C1 segment of cervical spinal cord (tissue), 14 donors: ENCODE data around the gene MED12L.

Experiments used
- DNase-seq, 14 donors: peaks; one replicate each; lab custom pipeline; 2025; lab: John Stamatoyannopoulos, UW

MED12L gene

DNA sequence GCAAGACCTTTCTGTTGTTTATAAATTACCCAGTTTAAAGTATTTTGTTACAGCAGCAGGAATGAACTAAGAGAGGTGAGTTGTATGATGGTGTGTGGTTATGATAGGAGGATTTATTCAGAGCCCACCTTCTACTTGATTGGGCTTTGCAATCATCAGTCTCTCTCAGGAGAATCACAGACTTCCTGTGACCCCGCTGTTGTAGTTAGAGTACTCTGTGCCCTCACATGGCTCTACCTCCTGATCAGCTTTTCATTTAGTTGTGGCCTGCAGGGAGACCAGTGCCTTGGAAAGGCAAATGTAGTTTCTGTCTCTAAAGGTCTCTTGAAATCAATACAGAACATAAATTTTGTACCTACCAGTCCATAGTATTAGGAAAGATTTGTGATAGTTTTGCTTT lies 200.5 kb downstream of the MED12L start:
- no peak for DNase-seq

DNA sequence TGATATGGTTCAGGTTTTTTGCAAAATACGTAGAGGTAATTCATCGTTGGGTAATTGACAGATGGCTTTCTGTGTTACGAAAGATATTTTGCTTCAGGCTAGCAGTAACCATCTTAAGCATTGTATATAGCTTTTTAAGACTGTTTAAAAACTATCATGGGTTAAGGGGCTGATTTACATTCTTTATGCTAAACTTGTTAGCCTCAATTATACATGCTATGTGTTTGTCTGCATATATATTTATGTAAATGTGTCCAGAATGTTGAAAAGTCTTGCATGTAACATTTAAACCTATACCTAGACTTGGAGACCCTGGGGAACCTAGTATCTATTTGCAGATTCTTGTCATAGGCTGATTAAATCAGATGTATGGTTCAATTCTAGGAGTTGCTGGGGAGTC lies 204.0 kb downstream of the MED12L start:
- no peak for DNase-seq

DNA sequence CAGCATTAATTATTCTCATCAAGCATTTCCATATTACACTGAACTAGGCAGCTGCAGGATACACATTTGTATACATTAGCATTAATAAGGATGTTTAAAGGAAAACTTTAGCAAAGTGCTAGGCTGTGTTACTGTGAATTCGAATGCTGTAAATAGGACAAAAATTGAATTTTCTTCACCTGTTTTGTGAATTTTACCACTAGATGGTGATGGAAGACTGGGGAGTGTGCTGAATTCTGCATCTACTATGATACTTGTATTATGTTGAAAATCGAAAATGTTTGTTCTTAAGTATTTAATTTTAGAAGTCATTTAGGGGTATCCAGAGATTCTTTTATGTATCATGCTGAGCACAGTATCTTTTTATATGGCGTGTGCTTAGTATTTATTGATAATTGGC lies 205.2 kb downstream of the MED12L start:
- DNase-seq: no peak

DNA sequence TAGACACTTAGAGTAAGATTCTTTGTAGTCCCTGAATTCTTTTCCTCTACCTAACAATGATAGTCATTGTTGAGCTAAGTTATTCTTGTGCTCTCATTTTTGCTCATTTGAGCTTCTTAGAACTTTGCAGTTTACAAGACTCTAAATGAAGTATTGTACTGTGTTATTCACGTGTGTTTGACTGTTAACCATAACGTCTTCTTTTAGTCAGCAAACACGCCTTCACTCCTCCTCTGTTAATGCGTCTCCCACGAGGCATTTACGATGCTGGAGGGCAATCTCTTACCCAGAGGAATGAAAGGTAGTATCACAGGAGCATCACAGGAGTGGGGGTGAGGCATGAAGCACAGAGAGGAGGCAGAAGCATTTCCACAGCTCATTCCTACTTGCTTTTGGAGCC lies 207.7 kb downstream of the MED12L start:
- DNase-seq: no peak

DNA sequence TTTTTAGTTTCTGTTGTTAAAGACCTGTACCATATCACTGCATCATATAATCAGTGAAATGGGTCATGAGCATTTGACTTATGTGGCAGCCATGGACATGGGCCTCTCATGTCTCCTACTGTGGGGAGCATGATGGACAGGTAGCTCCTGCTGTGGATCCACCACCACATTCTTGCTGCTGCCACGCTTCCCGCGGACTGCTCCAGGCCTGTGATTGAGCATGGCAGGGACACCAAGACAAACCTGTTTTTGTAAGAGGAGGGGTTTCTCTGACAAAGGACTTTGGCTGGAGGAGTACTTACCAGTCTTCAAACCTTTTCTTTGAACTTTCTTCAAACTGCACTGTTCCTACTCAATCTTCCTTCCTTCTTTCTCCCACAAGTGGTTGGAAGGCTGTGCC lies 210.8 kb downstream of the MED12L start:
- no peak for DNase-seq

DNA sequence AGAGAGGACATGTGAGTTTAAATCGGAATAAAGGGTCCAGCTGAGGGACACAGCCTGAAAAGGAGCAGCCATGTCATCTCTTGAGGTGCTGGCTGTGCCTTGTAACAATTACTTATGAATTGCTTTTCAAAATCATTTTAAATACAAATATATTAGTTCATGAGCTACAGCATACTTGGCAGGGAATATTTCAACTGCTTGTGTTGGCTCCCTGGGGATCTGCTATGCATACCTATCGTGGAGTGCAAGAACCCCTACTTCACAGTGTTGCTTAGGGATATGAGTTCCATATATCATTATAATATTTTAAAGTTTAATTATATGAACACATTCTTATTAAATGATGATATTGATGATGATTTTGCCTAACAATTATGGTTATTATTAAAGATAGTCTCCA lies 212.0 kb downstream of the MED12L start:
- DNase-seq: no peak

DNA sequence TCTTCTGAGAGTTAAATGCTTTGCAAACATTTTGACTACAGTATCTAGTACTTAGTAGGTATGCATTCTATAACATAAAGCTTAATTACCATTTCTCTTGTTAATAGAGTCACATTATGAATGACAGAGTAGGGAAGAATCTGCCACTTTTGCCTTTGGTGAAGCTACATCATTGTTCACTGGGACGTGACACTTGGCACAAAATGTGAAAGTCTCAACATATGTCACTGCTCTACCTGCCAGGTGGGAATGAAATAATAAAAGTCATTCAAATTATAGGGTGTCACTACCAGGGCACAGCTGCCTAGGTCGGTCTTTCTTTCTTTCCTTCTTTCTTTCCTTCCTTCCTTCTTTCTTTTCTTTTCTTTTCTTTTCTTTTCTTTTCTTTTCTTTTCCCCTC lies 213.5 kb downstream of the MED12L start:
- peak in 1 of 14 donors; percentile 13 for DNase-seq

DNA sequence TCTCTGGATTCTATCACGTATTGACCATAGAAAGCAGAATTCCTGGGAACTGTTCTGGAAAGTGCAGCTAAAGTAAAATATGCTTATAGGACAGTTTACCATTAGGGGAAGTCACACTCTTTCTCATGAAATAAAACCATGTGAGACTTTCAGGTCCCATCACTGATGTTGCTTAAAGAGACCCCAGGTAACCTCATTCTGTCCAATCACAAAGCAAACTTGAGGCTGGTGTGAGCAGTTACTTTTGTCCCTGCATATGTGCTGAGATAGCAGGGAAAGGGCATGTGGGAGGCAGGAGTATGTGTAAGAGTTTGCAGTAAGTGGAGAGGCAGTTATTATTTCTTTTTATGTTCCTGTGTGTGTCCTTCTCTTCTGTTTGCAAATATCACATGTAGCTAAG lies 215.1 kb downstream of the MED12L start:
- no peak for DNase-seq

DNA sequence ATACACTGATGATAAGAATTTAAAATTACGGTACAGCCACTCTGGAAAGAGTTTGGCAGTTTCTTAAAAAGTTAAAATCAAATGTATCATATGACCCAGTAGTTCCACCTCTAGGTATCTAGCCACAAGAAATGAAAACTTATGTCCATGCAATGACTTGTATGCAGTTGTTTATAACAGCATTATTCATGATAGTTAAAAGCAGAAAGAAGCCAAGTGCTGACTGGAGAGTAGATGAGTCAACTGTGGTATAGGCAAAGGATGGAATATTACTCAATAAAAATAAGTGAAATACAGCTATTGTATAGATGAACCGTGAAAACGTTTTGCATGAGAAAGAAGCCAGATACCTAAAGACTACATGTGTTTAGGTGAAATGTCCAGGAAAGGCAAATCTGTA lies 216.3 kb downstream of the MED12L start:
- no peak for DNase-seq

DNA sequence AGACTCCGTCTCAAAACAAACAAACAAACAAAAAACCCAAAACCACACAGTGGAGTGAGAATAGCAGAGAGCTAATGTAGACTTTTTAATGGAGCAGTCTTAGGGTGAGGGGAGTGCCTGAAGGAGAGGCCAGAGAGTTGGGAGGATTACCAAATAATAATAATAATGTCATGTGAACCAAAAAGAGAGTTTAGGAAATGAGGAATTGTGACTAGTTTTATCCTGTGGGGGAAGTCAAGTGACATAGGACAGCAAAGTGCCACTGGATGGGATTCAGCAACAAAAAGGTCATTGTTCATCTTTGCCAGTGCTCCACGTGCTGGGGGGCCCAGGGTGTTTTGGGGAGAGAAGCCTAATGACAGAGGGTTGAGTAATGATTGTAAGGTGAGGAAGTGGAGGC lies 218.3 kb downstream of the MED12L start:
- no peak for DNase-seq

DNA sequence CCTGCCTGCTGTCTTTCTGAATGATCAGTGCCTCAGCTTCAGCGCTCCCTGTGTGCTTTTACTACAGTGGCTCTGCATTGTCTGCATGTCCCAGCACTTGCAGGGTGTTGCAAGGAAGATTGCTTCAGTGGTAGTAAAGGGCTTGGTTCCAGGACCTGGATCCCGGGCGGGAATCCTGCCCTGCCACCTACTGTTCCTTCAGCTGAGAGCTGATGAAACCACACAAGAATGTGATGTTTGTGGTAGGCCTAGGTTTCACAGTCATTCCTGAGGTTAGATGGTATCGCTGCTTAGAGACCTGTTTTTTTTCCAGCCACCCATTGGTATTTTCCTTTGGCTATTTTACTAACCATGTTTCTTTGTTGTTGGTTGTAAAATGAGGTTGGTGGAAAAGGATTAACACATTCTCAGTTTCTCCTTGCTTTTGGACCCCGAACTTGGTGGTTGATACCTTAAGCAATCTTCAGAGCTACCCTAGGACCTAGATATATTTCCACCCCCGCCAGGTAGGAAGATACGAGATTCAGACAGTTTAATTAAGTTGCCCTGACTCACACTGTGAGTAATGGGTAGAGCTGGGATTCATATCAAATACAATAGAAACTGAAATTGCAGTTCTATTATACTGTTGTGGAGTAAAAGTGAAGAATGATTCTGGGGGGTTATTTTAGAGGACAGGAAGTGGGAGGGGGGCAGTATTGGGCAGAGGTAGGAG lies 219.8 kb downstream of the MED12L start:
- peak in 5 of 14 donors; percentile 2 to 61 (median 8) for DNase-seq

DNA sequence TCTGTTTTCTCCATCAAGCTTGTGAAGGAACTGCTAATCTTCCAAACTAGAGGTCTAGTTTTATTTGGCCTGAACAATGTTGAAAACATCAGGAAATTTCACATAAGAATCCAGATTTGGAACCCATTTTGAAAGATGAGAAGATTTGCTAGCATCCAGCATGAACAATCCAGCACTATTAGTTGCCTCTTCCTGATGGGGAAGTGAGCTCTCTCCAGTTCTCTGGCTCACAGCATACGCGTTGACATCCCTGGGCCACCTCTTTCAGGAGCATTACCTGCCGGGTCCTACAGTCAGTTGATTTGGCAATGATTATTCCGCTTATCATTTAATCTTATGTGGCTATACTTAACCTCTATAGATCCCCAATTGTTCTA lies 220.3 kb downstream of the MED12L start:
- DNase-seq: no peak

DNA sequence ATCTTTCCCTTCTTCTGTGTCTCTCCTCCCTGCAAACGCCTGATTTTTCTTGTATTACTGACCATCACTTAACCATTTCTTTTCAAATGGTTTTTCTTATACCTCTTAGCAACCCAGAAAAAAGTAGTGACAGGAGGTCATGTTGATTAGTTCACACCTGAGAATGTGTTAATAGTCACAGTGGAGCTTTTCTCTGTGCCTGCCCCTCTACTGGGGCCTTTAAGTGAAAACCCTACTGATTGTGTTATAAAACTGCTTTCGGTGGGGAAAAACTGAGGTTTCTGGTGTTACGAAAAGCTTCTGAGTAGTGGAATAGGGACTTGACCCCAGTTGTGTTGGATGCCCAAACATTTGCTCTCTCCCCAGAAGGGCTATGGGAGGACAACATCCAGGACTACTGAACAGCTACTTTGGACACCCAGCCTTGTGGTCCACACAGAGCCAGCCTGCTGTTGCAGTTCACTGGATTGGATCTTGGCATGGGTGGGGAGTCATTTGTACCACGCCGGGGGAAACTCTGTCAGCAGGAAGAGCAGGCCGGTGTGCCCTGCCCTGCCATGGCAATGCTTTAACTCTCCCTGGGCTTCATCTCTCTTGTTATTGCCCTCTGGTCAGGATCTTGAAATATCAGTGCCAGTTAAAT lies 220.8 kb downstream of the MED12L start:
- no peak for DNase-seq

DNA sequence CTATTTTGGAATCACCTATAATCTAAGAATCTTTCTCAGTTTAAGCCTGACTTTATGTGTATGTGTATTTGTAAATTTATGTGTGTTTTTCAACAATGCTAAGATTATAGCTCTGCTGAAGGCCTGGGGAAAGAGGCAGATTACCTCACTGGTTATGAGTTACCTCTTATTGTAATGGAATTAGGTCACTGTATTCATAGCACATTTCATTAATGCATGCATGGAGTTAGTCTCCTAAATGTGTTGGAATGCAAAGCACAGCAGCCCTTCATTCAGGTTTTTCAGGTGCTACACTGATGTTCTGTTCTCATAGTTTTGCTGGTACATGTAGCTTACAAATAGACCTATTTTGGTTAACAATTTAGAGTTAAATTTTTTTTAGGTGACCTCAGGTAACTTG lies 221.7 kb downstream of the MED12L start:
- no peak for DNase-seq

DNA sequence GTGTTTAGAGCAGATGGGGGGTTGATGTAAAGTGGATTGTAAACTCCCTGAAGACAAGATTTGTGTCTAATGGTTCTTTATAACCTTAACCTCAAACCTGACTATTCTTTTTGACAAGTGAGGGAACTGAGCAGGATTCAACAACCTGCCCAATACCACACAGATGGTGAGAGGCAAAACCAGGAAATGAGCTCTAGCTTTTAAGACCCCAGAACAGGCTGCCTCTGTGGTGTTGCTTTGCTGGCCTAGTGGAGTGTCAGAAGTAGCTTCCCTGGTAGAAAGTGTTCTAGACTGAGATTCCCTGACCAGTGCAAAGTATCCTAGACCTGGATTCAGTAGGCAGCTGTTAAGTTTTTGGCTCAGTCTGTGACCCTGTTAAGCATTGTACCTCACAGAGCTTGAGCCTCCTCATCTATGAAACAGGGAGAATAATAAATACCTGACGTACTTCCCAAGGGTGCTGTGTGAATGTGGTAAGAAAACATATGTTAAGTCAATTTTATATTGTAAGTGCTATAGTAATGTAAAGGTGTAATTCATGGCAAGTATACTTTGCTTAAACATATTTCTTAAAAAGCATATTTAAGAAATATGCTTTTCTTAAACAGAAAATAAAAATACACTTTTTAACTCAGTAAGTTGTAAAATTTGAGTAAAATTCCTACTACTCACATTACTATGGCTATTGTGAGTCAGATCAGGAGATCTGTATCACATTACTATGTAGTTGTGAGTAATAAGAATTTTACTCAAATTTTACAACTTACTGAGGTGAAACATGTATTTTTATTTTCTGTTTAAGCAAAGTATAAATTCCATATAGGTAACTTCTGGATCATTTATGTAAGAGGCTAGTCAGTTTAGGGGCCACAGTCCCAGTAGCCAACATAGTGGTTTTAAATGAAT lies 222.4 kb downstream of the MED12L start:
- DNase-seq: no peak

DNA sequence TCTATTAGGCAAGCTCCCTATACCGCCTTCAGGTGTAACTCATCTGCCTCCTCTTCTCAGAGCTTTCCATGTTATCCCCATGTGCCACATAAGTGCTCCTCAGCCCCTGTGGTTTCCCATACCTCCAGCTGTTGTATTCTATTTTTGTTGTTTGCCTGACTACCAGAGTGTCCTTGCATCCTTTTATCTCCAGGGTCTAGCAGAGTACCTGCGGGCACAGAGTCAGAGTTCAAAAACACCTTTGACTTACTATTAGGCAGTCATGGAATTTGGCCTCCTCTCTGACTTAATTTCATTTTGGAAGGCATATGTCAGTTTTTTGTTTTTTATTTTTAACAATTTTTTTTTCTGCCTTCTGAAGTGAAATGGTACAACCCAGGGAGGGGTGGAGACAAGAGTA lies 224.1 kb downstream of the MED12L start:
- DNase-seq: no peak

DNA sequence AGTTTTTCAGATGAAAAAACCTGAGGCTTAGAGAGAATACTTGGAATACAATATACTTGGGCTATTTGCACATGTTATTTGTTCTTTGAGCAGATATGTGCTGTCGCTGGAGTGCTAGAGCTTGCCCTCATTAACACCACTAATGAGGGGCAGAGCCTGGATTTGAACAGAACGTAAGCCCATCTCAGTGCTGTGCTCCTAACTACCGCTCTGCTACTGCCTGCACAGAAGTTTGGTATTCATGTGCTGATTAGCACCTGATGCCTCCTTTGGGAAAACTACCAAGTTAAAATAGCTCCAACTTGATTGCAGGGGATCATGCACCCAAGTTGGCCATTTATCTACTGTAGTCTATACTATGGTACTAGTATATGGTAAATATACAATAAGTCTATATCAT lies 227.5 kb downstream of the MED12L start:
- no peak for DNase-seq

DNA sequence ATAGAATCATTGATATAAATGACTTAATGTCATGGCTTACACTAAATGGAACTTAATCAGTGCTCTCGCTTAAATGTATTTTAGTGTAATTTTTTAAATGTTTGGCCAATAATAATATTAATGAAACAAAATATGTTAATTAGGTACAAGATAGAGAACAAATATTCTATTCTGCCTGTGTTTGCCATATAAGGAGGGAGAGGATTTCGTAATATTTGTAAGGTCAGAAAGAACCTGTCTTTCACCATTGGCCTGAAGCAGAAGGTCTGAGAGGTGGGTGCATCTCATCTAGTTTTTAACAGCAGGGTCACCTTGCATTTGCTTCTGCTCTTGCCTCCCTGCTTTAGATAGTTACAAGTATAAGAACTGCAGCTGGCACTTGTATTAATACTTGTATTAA lies 228.7 kb downstream of the MED12L start:
- no peak for DNase-seq

DNA sequence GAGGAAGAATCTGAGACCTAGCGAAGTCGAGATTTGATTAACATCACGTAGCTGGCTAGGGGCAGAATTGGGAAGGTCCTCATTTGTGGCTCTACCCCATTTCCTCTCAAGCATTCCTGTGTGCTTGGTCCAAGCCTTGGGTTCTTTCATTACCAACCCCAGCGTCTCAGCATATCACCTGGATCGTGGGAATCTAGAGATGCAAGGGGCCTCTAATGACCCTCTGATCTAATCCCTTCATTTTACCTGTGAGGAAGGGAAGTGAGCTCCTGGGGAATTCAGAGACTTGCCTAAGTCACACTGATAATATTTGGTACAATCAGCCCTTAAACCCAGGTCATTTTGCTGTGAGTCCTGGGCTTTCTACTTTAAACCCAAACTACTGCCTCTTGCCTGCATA lies 229.1 kb downstream of the MED12L start:
- DNase-seq: no peak

DNA sequence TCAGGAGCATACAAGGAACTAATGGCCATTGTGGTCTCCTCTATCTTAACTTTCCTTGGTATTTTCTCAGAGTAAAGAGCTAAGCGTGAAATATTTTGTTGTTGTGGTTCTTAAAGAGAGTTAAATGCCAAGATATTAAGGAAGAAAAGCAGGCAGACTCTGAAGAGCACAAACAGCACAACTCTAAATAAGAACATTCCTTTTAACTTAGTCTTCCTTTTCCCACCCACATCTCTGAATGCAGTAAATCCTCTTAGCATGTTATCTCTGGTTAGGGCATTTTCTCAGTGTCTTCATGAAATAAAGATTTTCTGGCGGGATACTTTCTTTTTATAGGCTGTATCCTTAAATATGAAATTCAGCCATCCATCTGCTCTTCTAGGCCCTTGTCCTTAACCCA lies 229.7 kb downstream of the MED12L start:
- no peak for DNase-seq

DNA sequence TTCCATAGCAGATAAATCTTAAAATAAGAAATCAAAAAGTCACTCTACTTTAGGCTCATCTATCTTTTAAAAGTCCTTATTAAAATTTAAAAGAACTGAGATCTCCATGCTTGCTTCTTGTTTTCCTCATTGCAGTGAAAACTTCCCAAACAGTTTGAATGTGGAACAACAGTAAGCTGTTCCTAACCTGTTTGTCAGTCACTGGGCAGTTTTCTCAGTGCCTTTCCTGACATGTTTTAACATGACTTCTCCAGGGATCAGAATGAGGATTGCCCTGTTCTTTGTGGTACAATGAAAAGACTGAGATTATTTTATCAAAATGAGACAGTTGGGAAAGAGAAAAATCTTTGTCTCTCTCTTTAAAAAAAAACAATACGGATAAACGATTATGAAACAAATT lies 230.4 kb downstream of the MED12L start:
- no peak for DNase-seq

DNA sequence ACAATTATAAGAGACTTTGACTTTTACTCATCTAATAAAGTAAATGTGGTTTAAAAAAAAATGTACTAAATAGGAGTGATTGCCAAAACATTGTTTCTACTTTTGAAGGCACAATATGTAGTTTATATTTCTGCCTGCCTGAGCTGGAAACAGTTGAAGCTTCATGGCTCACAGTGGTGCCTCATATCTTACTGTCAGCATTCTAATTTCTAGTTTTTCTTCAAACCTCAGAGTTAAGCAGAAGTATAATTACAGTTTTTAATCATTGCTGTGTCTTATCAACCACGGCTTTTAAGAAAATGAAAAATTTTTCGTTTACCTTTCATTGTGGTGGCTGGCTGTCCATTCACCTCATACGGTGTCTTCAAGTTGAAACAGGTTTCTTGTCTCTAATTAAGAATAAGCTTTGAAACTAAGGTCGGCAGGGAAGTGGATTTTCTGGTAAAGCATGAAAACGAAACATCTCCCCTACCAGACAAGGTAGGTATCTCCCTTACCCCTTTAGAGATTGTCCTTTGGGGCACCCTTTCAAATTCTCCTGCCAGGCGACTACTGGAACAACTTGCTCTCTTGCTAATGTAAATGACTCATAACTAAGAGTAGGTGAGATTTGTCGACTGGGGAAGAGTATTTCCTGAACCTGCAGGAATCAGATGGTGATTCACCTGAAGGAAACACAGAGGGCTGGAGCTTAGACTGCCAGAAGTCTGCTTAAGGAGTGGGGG lies 231.0 kb downstream of the MED12L start, which contains the start of gene GPR87:
TSS of gene GPR87 (minus strand) at position 554 of the 725 bp plus-strand sequence. CDS start 16,720 bp downstream, outside the sequence.
- DNase-seq: no peak
